Right lobe of liver (tissue), 6 donors: ENCODE data around the gene SOX12. TPM values are rescaled to one million over a fixed set of nuclear protein-coding genes. Genes with fewer than 3 reads are reported as not detected.

Experiments
- ATAC-seq, 4 donors: fragments of 200-7000 bp; cut with Tn5 transposase; one replicate each; pipeline ENCODE4 v1.9.1; 2020; ENCODE audit warnings: mild to moderate bottlenecking in 4 of 4, moderate library complexity in 4 of 4
- DNase-seq, 3 donors: peaks; one replicate each; pipeline ENCODE4 v3.0.0-alpha.2; 2020
- H3K27ac ChIP-seq, 3 donors: fragments of 200-600 bp; one replicate each; pipeline ENCODE4 v1.8.0; 2022
- H3K27me3 ChIP-seq, 2 donors: fragments of 200-600 bp; one replicate each; pipeline ENCODE4 v1.8.0; 2022
- H3K36me3 ChIP-seq, 4 donors: fragments of 200-600 bp; sonication (generic) in 1 of 4; one replicate each; pipeline versions ENCODE4 v1.5.1 to v1.8.0; 2017 to 2022; ENCODE audit warnings: control low read depth in 1 of 4
- H3K4me1 ChIP-seq, 4 donors: fragments of 200-600 bp; sonication (generic) in 1 of 4; one replicate each; pipeline versions ENCODE4 v1.5.1 to v1.8.0; 2017 to 2022; ENCODE audit warnings: control low read depth in 1 of 4
- H3K4me3 ChIP-seq, 3 donors: fragments of 200-600 bp; one replicate each; pipeline ENCODE4 v1.8.0; 2022
- H3K9me3 ChIP-seq, 4 donors: fragments of 200-600 bp; sonication (generic) in 1 of 4; one replicate each; pipeline versions ENCODE4 v1.5.1 to v1.8.0; 2017 to 2022; ENCODE audit warnings: control low read depth in 1 of 4
- POLR2A ChIP-seq: fragments of 450-650 bp; IDR thresholded peaks from one replicate; pipeline ENCODE4 v1.6.1; 2017; ENCODE audit warnings: antibody characterized with exemption, mild to moderate bottlenecking
- WGBS: methylation state at CpG from one replicate; pipeline ENCODE4 v1.1.6; 2018; ENCODE audit warnings: low coverage, low lambda C conversion rate; ENCODE audit not compliant: insufficient coverage; ENCODE audit errors: missing lambda C conversion rate; 5-methylcytosine and 5-hydroxymethylcytosine counted together
- intact Hi-C, 2 donors: fragments of 100-400 bp; cut with DNase I; formaldehyde crosslinking; loops; one replicate each; pipeline versions ENCODE4 v1.11.2 to v1.14.1; 2022
- total RNA-seq, 6 experiments: library from RNA; depleted of rRNA in 2 of 6; stranded (reverse); fragments of >200 nt in 2 of 6; fragmentation: NEBNext Ultra II Directional in 3 of 6; extraction: Animal tissue kit (Norgen Biotek cat#: 25700) in 3 of 6; gene quantifications; one replicate each; pipeline versions ENCODE4 v1.1.0 to v1.2.4, GENCODE V29; 2016 to 2023
- TF ChIP-seq, protein P1 (sequence below), 4 donors: fragments of 200-600 bp in 3 of 4; fragments of 450-650 bp in 1 of 4; IDR thresholded peaks; one replicate each; pipeline versions ENCODE4 v1.5.1 to v1.8.0; 2016 to 2022; ENCODE audit warnings: antibody characterized with exemption in 4 of 4, mild to moderate bottlenecking in 2 of 4
- donor health status: DM: no; HTN: yes; CAD: no.
- donor health status: DM: no; HTN: no; CAD: no.
- donor health status: DM: no; HTN: no; CAD: no.
- donor health status: DM: no; HTN: yes; CAD: no.
- donor health status: DM: no; HTN: yes; CAD: no.

SOX12 gene
- total RNA-seq, 6 experiments from 2014 or later, result 3.6 to 6.4 (median 4.6) TPM

GRCh38 chr20:378961-379336, 53.6 kb downstream of the SOX12 start:
- ATAC-seq, result no peak
- no peak for DNase-seq
- Histone ChIP-seq H3K4me1 (peaks cover 0 to 6% (median 0%) of the 10 kb centered on the region in 4 donors), H3K27ac (no peak overlapping the region), H3K36me3 (no peaks in the 10 kb centered on the region), H3K9me3 (no peaks in the 10 kb centered on the region), H3K27me3 (no peaks in the 10 kb centered on the region), H3K4me3 (no peak overlapping the region)
- intact Hi-C loops, result no loop called here
- TF ChIP-seq POLR2A, result no peak
- TF ChIP-seq, protein P1, sequence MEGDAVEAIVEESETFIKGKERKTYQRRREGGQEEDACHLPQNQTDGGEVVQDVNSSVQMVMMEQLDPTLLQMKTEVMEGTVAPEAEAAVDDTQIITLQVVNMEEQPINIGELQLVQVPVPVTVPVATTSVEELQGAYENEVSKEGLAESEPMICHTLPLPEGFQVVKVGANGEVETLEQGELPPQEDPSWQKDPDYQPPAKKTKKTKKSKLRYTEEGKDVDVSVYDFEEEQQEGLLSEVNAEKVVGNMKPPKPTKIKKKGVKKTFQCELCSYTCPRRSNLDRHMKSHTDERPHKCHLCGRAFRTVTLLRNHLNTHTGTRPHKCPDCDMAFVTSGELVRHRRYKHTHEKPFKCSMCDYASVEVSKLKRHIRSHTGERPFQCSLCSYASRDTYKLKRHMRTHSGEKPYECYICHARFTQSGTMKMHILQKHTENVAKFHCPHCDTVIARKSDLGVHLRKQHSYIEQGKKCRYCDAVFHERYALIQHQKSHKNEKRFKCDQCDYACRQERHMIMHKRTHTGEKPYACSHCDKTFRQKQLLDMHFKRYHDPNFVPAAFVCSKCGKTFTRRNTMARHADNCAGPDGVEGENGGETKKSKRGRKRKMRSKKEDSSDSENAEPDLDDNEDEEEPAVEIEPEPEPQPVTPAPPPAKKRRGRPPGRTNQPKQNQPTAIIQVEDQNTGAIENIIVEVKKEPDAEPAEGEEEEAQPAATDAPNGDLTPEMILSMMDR (IDR thresholded peaks at IDR 0.05), result no peak
- WGBS, result 81% methylated on average over 5 of the region's 5 CpGs

Other genes starting within 250 kb of the SOX12 start
- gene DEFB125, start 237.9 kb upstream of the SOX12 start, total RNA-seq, result not detected
- not detected for gene DEFB126, start 183.0 kb upstream of the SOX12 start, total RNA-seq
- gene DEFB127, start 168.1 kb upstream of the SOX12 start, total RNA-seq, result not detected
- not detected for gene DEFB128, start 135.8 kb upstream of the SOX12 start, total RNA-seq
- not detected for gene DEFB129, start 98.3 kb upstream of the SOX12 start, total RNA-seq
- under 1 TPM in 3 of 6 experiments, not detected in 3; 0.30 to 0.35 (median 0.31) TPM for gene DEFB132, start 67.8 kb upstream of the SOX12 start, total RNA-seq
- gene C20orf96, start 34.8 kb upstream of the SOX12 start, total RNA-seq, result 1 to 10 TPM in 4 of 6 experiments, under 1 TPM in 2; 0.62 to 2.5 (median 1.8) TPM
- gene ZCCHC3, start 28.0 kb upstream of the SOX12 start, total RNA-seq, result 1 to 10 TPM; 4.2 to 7.5 (median 5.9) TPM
- gene NRSN2, start 21.6 kb downstream of the SOX12 start, total RNA-seq, result 1 to 10 TPM; 1.3 to 4.1 (median 1.9) TPM
- gene TRIB3, start 55.2 kb downstream of the SOX12 start, total RNA-seq, result 100 to 1,000 TPM in 2 of 6 experiments, 10 to 100 TPM in 4; 15.1 to 139 (median 34.1) TPM
- 100 to 1,000 TPM in 2 of 6 experiments, 10 to 100 TPM in 4; 63.1 to 113 (median 85.6) TPM for gene RBCK1, start 82.7 kb downstream of the SOX12 start, total RNA-seq
- 10 to 100 TPM; 10.8 to 21.4 (median 13.9) TPM for gene TBC1D20, start 137.0 kb downstream of the SOX12 start, total RNA-seq
- 10 to 100 TPM; 30.4 to 62.6 (median 37.1) TPM for gene CSNK2A1, start 218.2 kb downstream of the SOX12 start, total RNA-seq